HL-60/S4 (cell line): Measurements from ENCODE around the gene PRR23C.

Experiments used
- in situ Hi-C: fragments of 300-500 bp; cut with MboI; formaldehyde crosslinking; loops from 2 replicates; pipeline ENCODE4 v1.14.3; 2022; ENCODE audit warnings: low sequenced_read_pairs

Gene PRR23C

DNA sequence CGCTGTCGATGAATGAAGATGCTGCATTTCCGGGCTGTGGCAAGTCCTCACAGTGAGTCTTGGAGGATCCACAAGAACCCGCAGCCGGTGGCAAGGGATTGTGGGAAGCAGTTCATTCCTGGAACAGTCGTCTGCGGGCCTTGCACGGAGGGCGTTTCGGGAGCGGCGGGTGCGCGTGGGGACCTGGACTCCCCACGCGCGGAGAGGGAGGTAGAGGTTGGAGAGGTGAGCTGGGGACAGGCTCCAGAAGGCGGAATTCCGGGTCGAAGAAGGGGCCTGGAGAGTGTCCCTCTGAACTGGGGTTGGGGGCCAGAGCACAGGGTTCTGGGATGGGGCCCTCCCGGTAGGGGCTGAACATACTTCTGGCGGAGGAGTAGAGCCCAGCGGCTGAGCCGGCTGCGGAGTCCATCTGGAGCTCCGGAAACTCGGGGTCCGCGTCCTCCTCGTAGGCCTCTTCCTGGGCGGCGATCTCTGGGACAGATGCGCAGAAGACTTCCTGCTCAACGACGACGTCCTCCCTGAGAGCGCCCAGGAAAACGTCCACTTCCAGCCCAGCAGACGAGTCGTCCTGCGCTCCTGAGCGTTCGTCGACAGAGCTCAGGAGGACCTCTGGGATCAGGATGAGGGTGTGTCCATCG is 39.2 kb downstream of the PRR23C start:
- in situ Hi-C loops, result no loop called here

DNA sequence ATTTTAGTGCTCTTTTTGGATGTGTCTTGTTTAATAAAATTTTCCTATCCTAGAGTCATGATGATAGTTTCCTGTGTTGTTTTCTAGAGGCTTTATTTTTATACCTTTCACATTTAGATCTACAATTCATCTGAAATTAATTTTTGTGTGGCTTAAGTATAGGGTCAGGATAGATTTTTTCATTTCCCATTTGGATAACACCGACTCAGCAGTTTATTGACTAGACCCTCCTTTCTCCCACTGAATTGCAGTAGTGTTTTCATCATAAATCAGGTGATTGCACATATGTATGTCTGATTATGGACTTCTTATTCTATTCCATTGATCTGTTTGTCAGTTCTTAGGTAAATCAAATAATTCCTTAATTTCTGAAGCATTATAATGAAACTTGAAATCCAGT is 49.0 kb downstream of the PRR23C start:
- in situ Hi-C loops, result no loop called here
